Tibial nerve (tissue), 4 donors: ENCODE measurements around the gene SHKBP1.

ENCODE experiments used
- CTCF ChIP-seq, 5 experiments: fragments of 200-600 bp in 3 of 5; fragments of 450-650 bp in 2 of 5; sonication (generic) in 3 of 5; IDR thresholded peaks; one replicate each; pipeline ENCODE4 v1.5.1; 2016 to 2019; ENCODE audit warnings: antibody characterized with exemption in 5 of 5, mild to moderate bottlenecking in 3 of 5, moderate library complexity in 2 of 5
- EP300 ChIP-seq, 2 donors: sonication (generic); formaldehyde crosslinking; IDR thresholded peaks; one replicate each; pipeline ENCODE4 v1.6.1; 2017; ENCODE audit warnings: antibody characterized with exemption in 2 of 2, mild to moderate bottlenecking in 1 of 2

- TF ChIP-seq CTCF (IDR thresholded peaks at IDR 0.05) = no peak
- TF ChIP-seq EP300 (IDR thresholded peaks at IDR 0.05) = no peak
These were observed 37.3 kb downstream of the SHKBP1 start for GRCh38 chr19:40613690-40614621.
